HG03103 (cell line): ENCODE data around the gene FBXW11.

ENCODE experiments used
- ATAC-seq: cut with Tn5 transposase; IDR thresholded peaks from one replicate; pipeline ENCODE4 v1.9.1; 2021; ENCODE audit warnings: low read depth; ENCODE audit not compliant: unreplicated experiment

Gene FBXW11

DNA sequence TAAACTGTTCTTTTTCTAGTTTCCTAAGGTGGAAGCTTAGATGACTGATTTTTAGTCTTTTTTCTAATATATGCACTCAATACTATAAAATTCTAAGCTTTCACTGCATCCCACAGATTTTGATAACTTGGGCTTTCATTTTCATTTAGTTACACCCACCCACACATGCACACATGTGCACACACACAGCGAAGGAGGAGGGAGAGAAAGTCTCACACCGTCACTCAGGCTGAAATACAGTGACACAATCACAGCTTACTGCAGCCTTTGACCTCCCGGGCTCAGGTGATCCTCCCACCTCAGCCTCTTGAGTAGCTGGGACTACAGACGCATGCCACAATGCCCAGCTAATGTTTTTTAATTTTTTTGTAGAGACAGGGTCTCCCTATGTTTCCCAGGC, 124.3 kb downstream of the FBXW11 start:
- ATAC-seq = no peak

- ATAC-seq = no peak
Observed at GRCh38 chr5:171874234-171874633, 132.2 kb downstream of the FBXW11 start.

GRCh38 chr5:171872666-171873065, 133.8 kb downstream of the FBXW11 start:
- ATAC-seq = no peak

DNA sequence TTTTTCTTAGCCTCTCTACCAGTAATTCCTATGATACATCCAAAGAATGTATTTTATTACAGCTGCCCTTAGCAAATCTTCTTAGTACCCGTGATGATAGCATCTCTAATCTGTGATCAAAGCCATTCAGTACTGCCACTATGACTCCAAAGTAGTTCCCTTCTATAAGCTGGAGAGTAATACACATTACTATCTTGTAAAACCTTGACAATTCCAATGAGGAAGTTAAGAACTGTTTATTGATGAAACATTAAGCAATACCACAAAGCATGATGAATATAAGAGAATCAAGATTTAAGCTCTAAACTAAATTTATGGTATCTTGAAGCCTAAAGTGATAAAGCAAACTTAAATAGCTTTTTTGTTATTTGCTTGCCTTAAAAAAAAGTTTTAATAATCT, 134.7 kb downstream of the FBXW11 start:
- no peak for ATAC-seq

DNA sequence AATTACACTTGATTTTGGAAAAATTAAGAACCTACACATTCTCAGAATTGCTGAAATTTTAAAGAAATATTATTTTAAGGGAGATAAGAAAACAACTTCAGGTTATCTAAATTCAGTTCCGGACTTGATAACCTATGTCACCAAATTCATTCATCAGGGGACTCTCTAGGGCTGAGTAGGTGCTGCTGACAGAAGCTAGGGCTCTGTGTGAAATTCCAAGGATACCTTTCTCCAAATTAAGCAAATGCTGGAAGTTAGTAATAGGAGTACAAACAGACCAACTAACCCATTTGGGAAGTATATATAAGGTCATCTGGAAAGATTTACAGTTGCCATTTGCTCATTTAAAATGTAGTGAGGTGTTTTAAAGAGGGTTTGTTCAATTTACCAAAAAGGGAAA, 136.5 kb downstream of the FBXW11 start:
- ATAC-seq = no peak

GRCh38 chr5:171868236-171868635, 138.2 kb downstream of the FBXW11 start:
- ATAC-seq = no peak

- ATAC-seq = no peak
Observed at GRCh38 chr5:171867786-171868185, 138.7 kb downstream of the FBXW11 start.

DNA sequence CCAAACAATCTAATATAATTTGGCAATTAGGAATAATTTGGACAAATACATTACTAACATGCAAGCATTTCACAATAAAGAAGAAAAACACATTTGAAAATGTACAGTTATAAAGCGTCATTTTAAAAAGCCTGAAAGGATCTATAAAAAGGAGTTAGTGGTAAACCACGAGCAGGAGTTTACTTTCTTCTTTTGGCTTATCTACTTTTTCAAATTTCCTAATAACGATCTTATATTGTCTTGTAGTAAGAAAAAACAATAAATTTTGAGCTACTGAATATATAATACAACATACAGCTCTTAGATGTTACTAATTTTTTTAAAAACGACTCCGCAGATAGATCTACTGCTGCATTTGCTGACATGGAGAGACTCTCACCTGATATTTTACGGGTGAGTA, 141.0 kb downstream of the FBXW11 start:
- no peak for ATAC-seq

GRCh38 chr5:171863935-171864334, 142.5 kb downstream of the FBXW11 start:
- ATAC-seq = no peak

GRCh38 chr5:171862624-171863023, 143.8 kb downstream of the FBXW11 start:
- ATAC-seq = no peak

DNA sequence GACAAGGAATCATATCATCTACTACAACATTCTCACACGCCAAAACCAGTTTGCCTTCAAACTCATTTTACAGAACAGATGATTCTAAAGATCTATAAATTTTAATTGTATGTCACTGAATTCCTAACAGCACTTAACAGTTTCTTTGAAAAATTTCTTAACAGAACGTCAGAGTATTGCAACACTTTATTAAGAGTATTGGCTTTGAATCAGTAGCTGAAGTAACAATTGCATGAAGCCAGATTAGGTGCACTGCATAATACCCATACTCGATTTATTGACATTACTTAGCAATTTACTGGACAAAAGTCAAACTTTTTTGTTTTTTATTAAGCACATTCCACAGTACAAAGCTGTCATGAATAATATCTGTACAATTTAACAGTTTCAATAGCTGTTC, 145.1 kb downstream of the FBXW11 start:
- no peak for ATAC-seq

GRCh38 chr5:171858303-171858702, 148.1 kb downstream of the FBXW11 start:
- no peak for ATAC-seq

DNA sequence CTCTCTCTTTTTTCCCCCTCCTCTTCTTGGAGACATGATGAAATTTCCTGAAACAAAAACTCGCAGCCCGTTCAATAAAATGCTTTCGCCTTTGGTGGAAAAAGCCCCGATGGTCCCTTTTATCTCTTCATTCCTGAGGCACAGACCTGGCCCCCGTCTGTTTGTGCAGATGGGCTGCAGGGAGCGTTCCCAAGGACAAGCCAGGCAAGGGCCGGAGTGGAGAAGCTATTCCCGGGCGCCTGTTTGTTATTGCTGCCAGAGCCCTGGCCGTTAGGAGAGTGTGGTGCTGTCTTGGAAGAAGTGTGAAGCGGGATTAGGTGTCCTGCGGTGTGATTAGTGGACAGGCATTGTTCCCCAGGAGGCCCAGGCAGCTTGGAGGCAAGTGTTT, 149.0 kb downstream of the FBXW11 start:
- no peak for ATAC-seq

- no peak for ATAC-seq
Observed at GRCh38 chr5:171855798-171856763, 150.4 kb downstream of the FBXW11 start.

- no peak for ATAC-seq
Observed at GRCh38 chr5:171855265-171855664, 151.2 kb downstream of the FBXW11 start.

GRCh38 chr5:171852255-171852681, 154.2 kb downstream of the FBXW11 start:
- ATAC-seq = no peak

- no peak for ATAC-seq
Observed at GRCh38 chr5:171851251-171851650, 155.2 kb downstream of the FBXW11 start.

GRCh38 chr5:171850324-171850947, 156.0 kb downstream of the FBXW11 start:
- ATAC-seq = no peak

GRCh38 chr5:171849585-171850323, 156.7 kb downstream of the FBXW11 start:
- no peak for ATAC-seq

- no peak for ATAC-seq
Observed at GRCh38 chr5:171848911-171849520, 157.4 kb downstream of the FBXW11 start.

DNA sequence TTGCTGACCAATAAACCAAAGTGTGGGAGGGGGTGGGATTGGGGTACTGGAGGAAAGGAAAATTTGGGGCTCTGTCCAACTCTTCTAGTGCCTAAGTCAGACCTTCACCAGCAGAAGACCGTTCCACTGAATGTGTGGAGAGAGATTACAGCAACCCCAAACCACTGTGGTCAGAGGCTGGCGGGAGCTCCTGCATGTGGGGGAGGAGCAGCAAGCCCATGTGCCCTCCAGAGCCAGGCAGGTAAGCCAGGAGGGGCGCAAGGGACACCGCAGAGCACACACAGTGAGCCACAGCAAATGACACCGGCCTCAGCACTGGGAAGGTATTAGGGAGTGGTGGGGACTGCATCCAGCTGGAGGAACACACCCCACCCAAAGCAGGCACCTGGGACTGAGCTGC, 158.0 kb downstream of the FBXW11 start:
- no peak for ATAC-seq
